WI38 (cell line): Measurements from ENCODE around the gene ATP13A2.
"Not testable (repeated sequence)": the region's sequence is repeated elsewhere in the genome, so short reads cannot be mapped to it uniquely, and the experiment has no call there.

Experiments
- H3K4me3 ChIP-seq: 2 replicates; pipeline ENCODE4 v1.5.1; 2011; ENCODE audit warnings: low read depth, mild to moderate bottlenecking, control low read depth, low read length
- CTCF ChIP-seq: IDR thresholded peaks from 2 replicates; pipeline ENCODE4 v1.5.1; 2012; ENCODE audit warnings: low read depth, mild to moderate bottlenecking, control low read depth, low read length

ATP13A2 gene

DNA sequence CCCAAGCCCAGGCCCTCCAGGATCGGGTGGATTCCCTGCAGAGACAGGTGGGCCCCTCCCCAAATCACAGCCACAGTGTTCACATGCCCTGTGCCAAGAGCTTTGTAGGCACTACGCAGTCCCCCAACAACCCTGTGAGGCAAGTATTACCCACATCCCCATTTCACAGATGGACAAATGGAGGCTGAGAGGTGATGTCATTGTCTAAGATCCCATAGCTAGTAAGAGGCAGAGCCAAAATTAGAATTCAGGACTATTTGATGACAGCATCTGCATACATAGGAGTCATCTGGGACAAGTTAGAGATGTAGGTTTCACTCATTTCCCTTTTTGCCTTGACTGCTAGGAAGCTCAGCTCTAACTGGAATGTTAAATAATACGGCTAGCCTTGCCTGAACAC, 43.4 kb downstream of the ATP13A2 start:
- H3K4me3 ChIP-seq = no peak overlapping the region
- no peak for TF ChIP-seq CTCF

GRCh38 chr1:16967962-16968361, 43.8 kb downstream of the ATP13A2 start:
- TF ChIP-seq CTCF = no peak
- H3K4me3 ChIP-seq = no peak overlapping the region

- no peak overlapping the region for H3K4me3 ChIP-seq
Measured at GRCh38 chr1:16967095-16967575, 44.6 kb downstream of the ATP13A2 start.

GRCh38 chr1:16966282-16966681, 45.4 kb downstream of the ATP13A2 start:
- no peak overlapping the region for H3K4me3 ChIP-seq
- TF ChIP-seq CTCF = no peak

More at GRCh38 chr1:16967095-16967575, 44.6 kb downstream of the ATP13A2 start:
- TF ChIP-seq CTCF = no peak

DNA sequence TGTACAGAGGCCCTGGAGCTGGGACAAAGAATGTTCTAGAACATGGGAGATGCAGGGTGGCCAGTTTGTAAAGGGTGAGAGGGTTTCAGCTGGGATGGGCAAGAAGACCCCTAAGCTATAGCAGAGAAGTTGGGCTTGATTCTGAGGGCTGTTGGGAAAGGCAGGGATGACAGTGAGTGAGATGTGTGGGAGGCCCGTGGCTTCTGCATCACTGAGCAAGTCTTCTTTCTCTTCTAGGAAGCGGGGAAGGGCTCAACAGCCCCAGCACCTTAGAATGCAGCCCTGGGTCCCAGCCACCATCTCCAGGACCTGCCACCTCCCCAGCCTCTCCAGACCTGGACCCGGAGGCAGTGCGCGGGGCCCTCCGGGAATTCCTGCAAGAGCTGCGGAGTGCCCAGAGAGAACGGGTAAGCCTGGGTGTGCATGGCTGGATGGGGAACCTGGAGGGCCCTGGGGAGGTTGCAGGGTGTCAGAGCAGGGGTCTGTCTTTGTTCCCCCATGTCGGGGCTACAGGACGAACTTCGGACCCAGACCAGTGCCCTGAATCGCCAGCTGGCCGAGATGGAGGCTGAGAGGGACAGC, 46.2 kb downstream of the ATP13A2 start:
- H3K4me3 ChIP-seq = no peak overlapping the region
- no peak for TF ChIP-seq CTCF

DNA sequence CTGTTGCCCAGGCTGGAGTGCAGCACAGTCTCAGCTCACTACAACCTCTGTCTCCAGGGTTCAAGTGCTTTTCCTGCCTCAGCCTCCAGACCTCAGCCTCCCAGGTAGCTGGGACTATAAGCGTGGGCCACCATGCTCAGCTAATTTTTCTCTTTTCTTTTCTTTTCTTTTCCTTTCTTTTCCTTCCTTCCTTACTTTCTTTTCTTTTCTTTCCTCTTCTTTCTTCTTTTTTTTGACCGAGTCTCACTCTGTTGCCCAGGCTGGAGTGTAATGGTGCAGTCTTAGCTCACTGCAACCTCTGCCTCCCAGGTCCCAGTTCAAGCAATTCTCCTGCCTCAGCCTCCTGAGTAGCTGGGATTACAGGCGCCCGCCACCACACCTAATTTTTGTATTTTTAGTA, 47.6 kb downstream of the ATP13A2 start:
- H3K4me3 ChIP-seq = not testable (repeated sequence)

GRCh38 chr1:16961297-16962133, 50.2 kb downstream of the ATP13A2 start:
- TF ChIP-seq CTCF = no peak
- peak overlapping the region; percentile 37 for H3K4me3 ChIP-seq
